Measurements from ENCODE around the gene OPRD1.

Gene OPRD1

DNA sequence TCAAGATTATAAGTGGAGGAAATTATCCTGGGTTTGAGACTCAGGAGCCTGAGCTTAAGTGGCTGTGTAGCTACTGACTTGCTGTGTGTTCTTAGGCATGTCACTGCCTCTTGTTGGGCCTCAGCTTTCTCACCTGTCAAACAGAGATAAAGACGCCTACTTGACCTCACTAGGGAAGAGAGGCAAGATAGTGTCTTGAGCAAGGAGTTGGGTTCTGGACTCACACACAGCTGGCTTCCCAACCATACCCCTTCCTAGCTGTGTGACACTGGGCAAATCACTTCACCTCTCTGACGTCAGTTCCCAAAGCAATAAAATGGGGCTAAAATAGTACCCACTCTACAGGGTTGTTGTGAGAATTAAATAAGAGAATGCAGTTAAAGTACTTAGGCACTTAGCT, 90.8 kb downstream of the OPRD1 start:
- TF ChIP-seq EZH2phosphoT487 (IDR thresholded peaks at IDR 0.05; ENCODE audit: low read depth) (no peak), CTCF (IDR thresholded peaks at IDR 0.05; ENCODE audit: low read depth, low read length) (no peak)
- Histone ChIP-seq H3K27me3 (ENCODE audit: low read depth, low read length) (no peaks in the 10 kb centered on the region), H3K27ac (ENCODE audit: low read length) (no peak overlapping the region), H3K9ac (ENCODE audit: low read length) (no peak overlapping the region), H3K4me1 (ENCODE audit: low read length) (no peaks in the 10 kb centered on the region), H2AFZ (ENCODE audit: low read depth, low read length) (no peak overlapping the region), H3K36me3 (replicated peaks; ENCODE audit: low read depth, low read length) (peaks cover 3% of the 10 kb centered on the region), H4K20me1 (ENCODE audit: insufficient read depth, low read length) (peaks cover 31% of the 10 kb centered on the region; the same call in 1 of the 2 replicates), H3K4me2 (ENCODE audit: low read length) (no peak overlapping the region), H3K4me3 (ENCODE audit: low read length) (no peak overlapping the region), H3K9me3 (ENCODE audit: insufficient read depth, low read length) (no peaks in the 10 kb centered on the region), H3K79me2 (ENCODE audit: low read length) (peaks cover 32% of the 10 kb centered on the region)

DNA sequence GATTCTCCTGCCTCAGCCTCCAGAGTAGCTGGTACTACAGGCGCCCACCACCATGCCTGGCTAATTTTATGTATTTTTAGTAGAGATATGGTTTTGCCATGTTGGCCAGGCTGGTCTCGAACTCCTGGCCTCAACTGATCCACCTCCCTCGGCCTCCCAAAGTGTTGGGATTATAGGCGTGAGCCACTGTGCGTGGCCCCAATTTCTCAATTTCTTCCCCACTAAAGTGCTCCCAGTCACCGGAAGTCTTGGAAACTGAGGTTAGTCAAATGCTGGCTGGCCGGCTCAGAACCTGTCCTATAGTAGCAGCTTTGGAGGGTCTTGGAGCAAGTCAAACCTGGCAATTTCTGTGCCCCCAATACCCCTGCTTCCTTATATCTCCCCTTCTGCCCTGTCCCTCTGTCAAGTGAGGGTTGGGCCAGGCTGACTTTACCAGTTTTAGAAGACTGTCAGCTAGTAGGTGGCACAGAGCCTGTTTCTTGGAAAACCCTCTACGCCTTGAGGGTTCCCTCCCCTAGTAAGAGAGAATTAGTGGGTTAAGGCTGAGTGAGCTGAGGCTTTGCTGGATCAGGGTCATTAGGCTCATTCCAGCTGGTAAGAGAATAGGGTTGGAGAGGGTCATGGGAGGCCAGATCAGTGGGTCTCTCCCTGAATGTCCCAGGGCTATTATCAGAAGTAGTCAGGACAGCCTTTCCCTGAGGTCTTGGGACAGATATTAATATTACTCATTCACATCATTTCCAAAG, 94.1 kb downstream of the OPRD1 start:
- peaks cover 3% of the 10 kb centered on the region for H3K36me3 ChIP-seq (replicated peaks; ENCODE audit: low read depth, low read length)
- H3K9me3 ChIP-seq (ENCODE audit: insufficient read depth, low read length), result no peaks in the 10 kb centered on the region
- H4K20me1 ChIP-seq (ENCODE audit: insufficient read depth, low read length), result peaks cover 11% of the 10 kb centered on the region; the same call in 1 of the 2 replicates
- no peak overlapping the region for H3K4me3 ChIP-seq (ENCODE audit: low read length)
- no peak overlapping the region for H3K4me2 ChIP-seq (ENCODE audit: low read length)
- H2AFZ ChIP-seq (ENCODE audit: low read depth, low read length), result no peak overlapping the region
- H3K79me2 ChIP-seq (ENCODE audit: low read length), result peaks cover 24% of the 10 kb centered on the region
- TF ChIP-seq EZH2phosphoT487 (IDR thresholded peaks at IDR 0.05; ENCODE audit: low read depth) (no peak), CTCF (IDR thresholded peaks at IDR 0.05; ENCODE audit: low read depth, low read length) (no peak)
- no peaks in the 10 kb centered on the region for H3K27me3 ChIP-seq (ENCODE audit: low read depth, low read length)
- H3K27ac ChIP-seq (ENCODE audit: low read length), result no peak overlapping the region
- H3K4me1 ChIP-seq (ENCODE audit: low read length), result no peaks in the 10 kb centered on the region
- no peak overlapping the region for H3K9ac ChIP-seq (ENCODE audit: low read length)

DNA sequence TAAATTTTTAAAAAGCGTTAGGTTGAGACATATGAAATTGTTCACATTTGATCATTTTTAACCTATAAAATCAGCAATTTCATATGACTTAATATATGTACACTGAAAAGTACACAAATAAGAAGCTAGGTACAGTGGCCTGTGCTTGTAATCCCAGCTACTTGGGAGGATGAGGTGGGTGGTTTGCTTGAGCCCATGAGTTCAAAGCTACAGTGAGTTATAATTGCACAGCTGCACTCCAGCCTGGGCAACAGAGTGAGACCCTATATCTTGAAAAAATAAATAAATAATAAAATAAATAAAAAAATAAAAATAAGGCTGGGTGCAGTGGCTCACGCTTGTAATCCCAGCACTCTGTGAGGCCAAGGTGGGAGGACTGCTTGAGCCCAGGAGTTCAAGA, 97.2 kb downstream of the OPRD1 start:
- Histone ChIP-seq H3K36me3 (replicated peaks; ENCODE audit: low read depth, low read length) (peaks cover 2% of the 10 kb centered on the region), H3K4me2 (ENCODE audit: low read length) (no peak overlapping the region), H3K9ac (ENCODE audit: low read length) (no peak overlapping the region), H3K79me2 (ENCODE audit: low read length) (peaks cover 2% of the 10 kb centered on the region), H3K9me3 (ENCODE audit: insufficient read depth, low read length) (no peaks in the 10 kb centered on the region), H2AFZ (ENCODE audit: low read depth, low read length) (no peak overlapping the region), H3K27me3 (ENCODE audit: low read depth, low read length) (no peaks in the 10 kb centered on the region), H3K27ac (ENCODE audit: low read length) (no peak overlapping the region), H3K4me1 (ENCODE audit: low read length) (peaks cover 6% of the 10 kb centered on the region), H4K20me1 (ENCODE audit: insufficient read depth, low read length) (peaks cover 5% of the 10 kb centered on the region; the same call in 1 of the 2 replicates), H3K4me3 (ENCODE audit: low read length) (no peak overlapping the region)
- TF ChIP-seq EZH2phosphoT487 (IDR thresholded peaks at IDR 0.05; ENCODE audit: low read depth), result no peak
- TF ChIP-seq CTCF (IDR thresholded peaks at IDR 0.05; ENCODE audit: low read depth, low read length), result no peak

GRCh38 chr1:28910379-28911115, 98.6 kb downstream of the OPRD1 start:
- Histone ChIP-seq H3K9ac (ENCODE audit: low read length) (no peak overlapping the region), H3K27ac (ENCODE audit: low read length) (no peak overlapping the region)

More at GRCh38 chr1:28910379-28911115, 98.6 kb downstream of the OPRD1 start:
- H3K27me3 ChIP-seq (ENCODE audit: low read depth, low read length), result no peaks in the 10 kb centered on the region
- H3K4me3 ChIP-seq (ENCODE audit: low read length), result no peak overlapping the region
- no peak overlapping the region for H3K4me2 ChIP-seq (ENCODE audit: low read length)
- no peak for TF ChIP-seq CTCF (IDR thresholded peaks at IDR 0.05; ENCODE audit: low read depth, low read length)
- no peaks in the 10 kb centered on the region for H3K36me3 ChIP-seq (replicated peaks; ENCODE audit: low read depth, low read length)
- no peaks in the 10 kb centered on the region for H3K9me3 ChIP-seq (ENCODE audit: insufficient read depth, low read length)
- peaks cover 9% of the 10 kb centered on the region for H3K79me2 ChIP-seq (ENCODE audit: low read length)
- peaks cover 11% of the 10 kb centered on the region; the same call in 1 of the 2 replicates for H4K20me1 ChIP-seq (ENCODE audit: insufficient read depth, low read length)
- no peak overlapping the region for H2AFZ ChIP-seq (ENCODE audit: low read depth, low read length)
- H3K4me1 ChIP-seq (ENCODE audit: low read length), result peaks cover 10% of the 10 kb centered on the region
